Measurements from ENCODE around the gene ZNF446.
"Not testable (repeated sequence)": the region's sequence is repeated elsewhere in the genome, so short reads cannot be mapped to it uniquely, and the experiment has no call there.

ZNF446 gene

DNA sequence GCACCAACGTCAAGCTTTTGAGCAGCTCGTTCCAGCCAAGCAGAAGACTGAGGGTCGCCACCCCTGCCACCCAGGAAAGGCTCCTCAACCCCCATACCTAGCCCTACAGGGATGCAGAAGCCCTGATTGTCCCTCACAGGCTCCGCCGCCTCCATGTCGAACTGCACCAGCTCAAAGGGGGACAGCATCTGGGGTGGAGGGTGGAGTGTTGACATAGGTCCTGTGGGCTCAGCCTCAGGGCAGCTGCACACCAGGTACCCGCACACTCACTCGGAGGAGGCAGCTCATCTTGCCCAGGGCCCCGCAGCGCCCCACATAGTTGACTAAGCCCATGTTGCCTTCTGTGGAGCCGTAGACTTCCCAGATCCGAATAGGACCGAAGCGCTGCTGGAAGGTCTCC, 24.1 kb downstream of the ZNF446 start:
- Histone ChIP-seq H4K20me1 (ENCODE audit: insufficient read depth, low read length, poor library complexity, severe bottlenecking) (no peaks in the 10 kb centered on the region), H3K4me1 (ENCODE audit: insufficient read depth, low read length, poor library complexity, severe bottlenecking) (peaks cover 14% of the 10 kb centered on the region), H3K9me2 (replicated peaks; ENCODE audit: low read depth, low read length) (no peaks in the 10 kb centered on the region), H3K27me3 (ENCODE audit: insufficient read depth, low read length, poor library complexity, severe bottlenecking) (no peaks in the 10 kb centered on the region), H3K4me3 (ENCODE audit: low read length, poor library complexity, severe bottlenecking) (peak overlapping the region; percentile 73), H3K9ac (ENCODE audit: low read depth, low read length, poor library complexity, severe bottlenecking) (peak overlapping the region; percentile 73), H3K36me3 (ENCODE audit: insufficient read depth, low read length) (no peaks in the 10 kb centered on the region), H3F3A (ENCODE audit: low read depth) (peaks cover 3% of the 10 kb centered on the region; the same call in 1 of the 2 replicates), H2AFZ (ENCODE audit: low read length) (no peak overlapping the region), H3K79me2 (ENCODE audit: insufficient read depth, low read length) (no peaks in the 10 kb centered on the region), H3K4me2 (ENCODE audit: low read depth, low read length, poor library complexity, severe bottlenecking) (peak overlapping the region; percentile 72), H3K9me3 (ENCODE audit: insufficient read depth, low read depth, low read length) (no peaks in the 10 kb centered on the region)
- TF ChIP-seq EZH2phosphoT487 (IDR thresholded peaks at IDR 0.05; ENCODE audit: borderline replicate concordance) = no peak
- TF ChIP-seq, protein P1, sequence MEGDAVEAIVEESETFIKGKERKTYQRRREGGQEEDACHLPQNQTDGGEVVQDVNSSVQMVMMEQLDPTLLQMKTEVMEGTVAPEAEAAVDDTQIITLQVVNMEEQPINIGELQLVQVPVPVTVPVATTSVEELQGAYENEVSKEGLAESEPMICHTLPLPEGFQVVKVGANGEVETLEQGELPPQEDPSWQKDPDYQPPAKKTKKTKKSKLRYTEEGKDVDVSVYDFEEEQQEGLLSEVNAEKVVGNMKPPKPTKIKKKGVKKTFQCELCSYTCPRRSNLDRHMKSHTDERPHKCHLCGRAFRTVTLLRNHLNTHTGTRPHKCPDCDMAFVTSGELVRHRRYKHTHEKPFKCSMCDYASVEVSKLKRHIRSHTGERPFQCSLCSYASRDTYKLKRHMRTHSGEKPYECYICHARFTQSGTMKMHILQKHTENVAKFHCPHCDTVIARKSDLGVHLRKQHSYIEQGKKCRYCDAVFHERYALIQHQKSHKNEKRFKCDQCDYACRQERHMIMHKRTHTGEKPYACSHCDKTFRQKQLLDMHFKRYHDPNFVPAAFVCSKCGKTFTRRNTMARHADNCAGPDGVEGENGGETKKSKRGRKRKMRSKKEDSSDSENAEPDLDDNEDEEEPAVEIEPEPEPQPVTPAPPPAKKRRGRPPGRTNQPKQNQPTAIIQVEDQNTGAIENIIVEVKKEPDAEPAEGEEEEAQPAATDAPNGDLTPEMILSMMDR (conservative IDR thresholded peaks at IDR 0.05; ENCODE audit: low read length) = no peak

DNA sequence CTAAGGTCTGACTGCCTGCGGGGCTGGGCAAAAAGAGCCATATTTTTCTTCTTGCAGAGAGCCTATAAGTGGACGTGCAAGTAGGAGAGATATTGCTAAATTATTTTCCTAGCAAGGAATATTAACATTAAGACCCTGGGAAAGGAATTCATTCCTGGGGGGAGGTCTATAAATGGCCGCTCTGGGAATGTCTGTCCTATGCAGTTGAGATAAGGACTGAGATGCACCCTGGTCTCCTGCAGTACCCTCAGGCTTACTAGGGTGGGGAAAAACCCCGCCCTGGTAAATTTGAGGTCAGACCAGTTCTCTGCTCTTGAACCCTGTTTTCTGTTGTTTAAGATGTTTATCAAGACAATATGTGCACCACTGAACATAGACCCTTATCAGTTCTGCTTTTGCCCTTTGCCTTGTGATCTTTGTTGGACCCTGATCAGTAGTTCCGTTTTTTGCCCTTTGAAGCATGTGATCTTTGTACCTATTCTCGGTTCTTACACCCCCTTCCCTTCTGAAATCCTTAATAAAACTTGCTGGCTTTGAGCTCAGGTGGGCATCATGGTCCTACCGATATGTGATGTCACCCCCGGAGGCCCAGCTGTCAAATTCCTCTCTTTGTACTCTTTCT, 31.6 kb downstream of the ZNF446 start:
- H4K20me1 ChIP-seq (ENCODE audit: insufficient read depth, low read length, poor library complexity, severe bottlenecking); H3K4me3 ChIP-seq (ENCODE audit: low read length, poor library complexity, severe bottlenecking); H3K4me2 ChIP-seq (ENCODE audit: low read depth, low read length, poor library complexity, severe bottlenecking); H3K4me1 ChIP-seq (ENCODE audit: insufficient read depth, low read length, poor library complexity, severe bottlenecking); H3F3A ChIP-seq (ENCODE audit: low read depth); H3K9me3 ChIP-seq (ENCODE audit: insufficient read depth, low read depth, low read length); H3K9ac ChIP-seq (ENCODE audit: low read depth, low read length, poor library complexity, severe bottlenecking); H3K9me2 ChIP-seq (replicated peaks; ENCODE audit: low read depth, low read length); H3K36me3 ChIP-seq (ENCODE audit: insufficient read depth, low read length); H2AFZ ChIP-seq (ENCODE audit: low read length); H3K27me3 ChIP-seq (ENCODE audit: insufficient read depth, low read length, poor library complexity, severe bottlenecking); H3K79me2 ChIP-seq (ENCODE audit: insufficient read depth, low read length): not testable (repeated sequence)

DNA sequence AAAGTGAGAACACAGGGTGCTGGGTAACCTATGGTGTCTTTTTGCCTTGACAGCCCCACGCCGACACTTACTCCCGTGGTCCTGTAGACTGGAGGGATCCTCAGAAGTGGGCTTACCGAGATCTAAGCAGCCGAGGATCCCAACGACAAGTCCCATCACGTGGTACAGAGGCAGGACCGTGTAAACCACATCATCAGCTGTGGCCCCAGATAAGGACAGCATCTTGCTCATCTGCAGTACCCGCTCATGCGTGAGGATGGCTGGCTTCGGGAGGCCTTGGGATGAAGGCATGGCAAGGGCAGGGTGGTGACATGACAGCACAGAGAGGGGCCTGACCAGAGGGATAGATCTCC, 33.6 kb downstream of the ZNF446 start:
- Histone ChIP-seq H3F3A (ENCODE audit: low read depth) (no peaks in the 10 kb centered on the region), H3K36me3 (ENCODE audit: insufficient read depth, low read length) (no peaks in the 10 kb centered on the region), H3K4me1 (ENCODE audit: insufficient read depth, low read length, poor library complexity, severe bottlenecking) (peaks cover 11% of the 10 kb centered on the region), H3K79me2 (ENCODE audit: insufficient read depth, low read length) (peaks cover 5% of the 10 kb centered on the region; the same call in 1 of the 2 replicates), H3K4me2 (ENCODE audit: low read depth, low read length, poor library complexity, severe bottlenecking) (no peak overlapping the region), H3K9me2 (replicated peaks; ENCODE audit: low read depth, low read length) (no peaks in the 10 kb centered on the region), H3K4me3 (ENCODE audit: low read length, poor library complexity, severe bottlenecking) (no peak overlapping the region), H2AFZ (ENCODE audit: low read length) (no peak overlapping the region), H3K27me3 (ENCODE audit: insufficient read depth, low read length, poor library complexity, severe bottlenecking) (no peaks in the 10 kb centered on the region), H3K9ac (ENCODE audit: low read depth, low read length, poor library complexity, severe bottlenecking) (no peak overlapping the region), H3K9me3 (ENCODE audit: insufficient read depth, low read depth, low read length) (no peaks in the 10 kb centered on the region), H4K20me1 (ENCODE audit: insufficient read depth, low read length, poor library complexity, severe bottlenecking) (no peaks in the 10 kb centered on the region)
- no peak for TF ChIP-seq EZH2phosphoT487 (IDR thresholded peaks at IDR 0.05; ENCODE audit: borderline replicate concordance)
- TF ChIP-seq, protein P1 (conservative IDR thresholded peaks at IDR 0.05; ENCODE audit: low read length) = no peak
